Osteoblast (primary cell): ENCODE measurements around the gene CNOT6. TPM values are rescaled to one million over a fixed set of nuclear protein-coding genes. Genes with fewer than 3 reads are reported as not detected.

Experiments
- DNase-seq: peaks from one replicate; pipeline ENCODE4 v3.0.0; 2011; ENCODE audit warnings: low spot score, mixed read lengths; ENCODE audit not compliant: insufficient read length; ENCODE audit errors: missing footprints
- H2AFZ ChIP-seq: 2 replicates; pipeline ENCODE4 v1.6.0; 2011; ENCODE audit warnings: mild to moderate bottlenecking, low read length
- H3K27ac ChIP-seq: 2 replicates; pipeline ENCODE4 v1.5.1; 2011; ENCODE audit warnings: mild to moderate bottlenecking, low read depth, low read length, moderate library complexity
- H3K27me3 ChIP-seq: 2 replicates; pipeline ENCODE4 v1.6.0; 2012; ENCODE audit warnings: mild to moderate bottlenecking, control low read depth, inconsistent platforms, low read length, moderate library complexity; ENCODE audit not compliant: insufficient read depth
- H3K36me3 ChIP-seq: 2 replicates; pipeline ENCODE4 v1.5.1; 2011; ENCODE audit warnings: mild to moderate bottlenecking, low read length, control low read depth, moderate library complexity; ENCODE audit not compliant: insufficient read depth
- H3K4me1 ChIP-seq: 2 replicates; pipeline ENCODE4 v1.5.1; 2011; ENCODE audit warnings: mild to moderate bottlenecking, low read length, control low read depth, moderate library complexity; ENCODE audit not compliant: insufficient read depth
- H3K4me2 ChIP-seq: 2 replicates; pipeline ENCODE4 v1.6.0; 2011; ENCODE audit warnings: mild to moderate bottlenecking, low read length; ENCODE audit not compliant: insufficient read depth
- H3K4me3 ChIP-seq: fragments of 200-600 bp; sonication (generic); 3 replicates; pipeline ENCODE4 v1.5.1; 2012; ENCODE audit warnings: mild to moderate bottlenecking, low read length, inconsistent platforms; ENCODE audit not compliant: insufficient read depth
- H3K79me2 ChIP-seq: 2 replicates; pipeline ENCODE4 v1.6.0; 2012; ENCODE audit warnings: mild to moderate bottlenecking, low read length, control low read depth, inconsistent platforms; ENCODE audit not compliant: insufficient read depth
- H3K9me3 ChIP-seq: 2 replicates; pipeline ENCODE4 v1.5.1; 2011; ENCODE audit warnings: low read depth, low read length, control low read depth
- H4K20me1 ChIP-seq: 2 replicates; pipeline ENCODE4 v1.6.0; 2012; ENCODE audit warnings: mild to moderate bottlenecking, low read length, control low read depth; ENCODE audit not compliant: insufficient read depth
- CTCF ChIP-seq: IDR thresholded peaks from 2 replicates; pipeline ENCODE4 v1.5.1; 2011; ENCODE audit warnings: mild to moderate bottlenecking, low read depth, low read length, moderate library complexity; ENCODE audit errors: extremely low read depth
- total RNA-seq: library from RNA; depleted of rRNA; stranded (reverse); fragments of >200 nt; gene quantifications from 2 replicates; pipeline ENCODE4 v1.2.3, GENCODE V29; 2012

The CNOT6 gene
- total RNA-seq, 1 donor: 8.3 TPM

DNA sequence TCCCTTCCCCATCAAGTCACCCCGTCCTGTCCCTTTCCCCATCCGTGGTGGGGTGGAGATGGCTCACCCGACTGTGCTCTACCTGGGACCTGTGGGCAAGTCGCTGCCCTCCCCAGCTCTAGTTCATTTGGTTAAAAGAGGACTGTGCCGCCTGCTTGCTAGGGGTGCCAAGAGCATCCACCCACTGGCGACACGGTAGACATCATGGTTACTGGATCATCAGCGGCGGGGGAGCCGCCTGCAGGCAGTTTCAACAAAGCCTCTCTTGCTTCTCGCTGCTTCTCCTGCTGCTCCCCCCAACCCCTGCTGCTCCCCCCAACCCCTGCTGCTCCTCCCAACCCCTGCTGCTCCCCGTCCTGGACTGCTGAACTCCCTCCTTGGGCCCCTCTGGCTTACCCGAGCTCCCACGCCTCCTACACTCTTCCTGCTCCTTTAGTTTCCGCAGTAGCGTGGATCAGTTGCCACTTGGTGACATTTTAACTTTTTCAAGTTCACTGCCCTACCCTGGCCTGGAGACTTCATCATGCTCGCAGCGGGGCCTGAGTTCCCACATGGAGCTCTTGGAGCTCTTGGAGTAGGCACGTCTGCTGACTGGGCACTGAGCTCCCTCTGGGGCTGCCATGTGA is 119.1 kb downstream of the CNOT6 start:
- Histone ChIP-seq H3K9me3 (no peaks in the 10 kb centered on the region), H2AFZ (no peak overlapping the region), H3K4me2 (no peak overlapping the region), H3K4me1 (no peaks in the 10 kb centered on the region), H3K79me2 (no peaks in the 10 kb centered on the region), H3K27me3 (no peaks in the 10 kb centered on the region), H3K36me3 (no peaks in the 10 kb centered on the region), H3K27ac (no peak overlapping the region), H4K20me1 (no peaks in the 10 kb centered on the region), H3K4me3 (no peak overlapping the region)
- DNase-seq: no peak
- no peak for TF ChIP-seq CTCF

DNA sequence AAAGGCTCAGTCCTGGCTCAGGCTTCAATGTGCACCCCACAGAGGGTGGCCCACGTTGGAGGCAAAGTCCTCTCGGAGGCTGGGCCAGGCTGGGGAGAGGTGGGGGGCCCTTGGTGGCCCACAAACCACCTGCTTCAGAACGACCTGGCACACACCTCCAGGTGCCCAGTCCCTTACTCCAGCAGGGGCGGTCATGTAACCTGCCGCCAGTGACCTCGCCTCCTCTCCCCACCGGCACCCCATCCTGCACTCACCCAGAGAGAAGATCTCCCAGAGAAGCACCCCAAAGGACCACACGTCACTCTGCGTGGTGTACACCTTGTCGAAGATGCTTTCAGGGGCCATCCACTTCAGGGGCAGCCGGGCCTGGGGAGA is 119.6 kb downstream of the CNOT6 start:
- Histone ChIP-seq H3K9me3 (no peaks in the 10 kb centered on the region), H3K27me3 (no peaks in the 10 kb centered on the region), H2AFZ (no peak overlapping the region), H4K20me1 (no peaks in the 10 kb centered on the region), H3K27ac (no peak overlapping the region), H3K36me3 (no peaks in the 10 kb centered on the region), H3K4me2 (no peak overlapping the region), H3K4me1 (no peaks in the 10 kb centered on the region), H3K79me2 (no peaks in the 10 kb centered on the region), H3K4me3 (no peak overlapping the region)
- no peak for TF ChIP-seq CTCF
- no peak for DNase-seq

GRCh38 chr5:180618487-180618828 is 124.3 kb downstream of the CNOT6 start:
- Histone ChIP-seq H3K27me3 (no peaks in the 10 kb centered on the region), H3K36me3 (no peaks in the 10 kb centered on the region), H2AFZ (no peak overlapping the region), H3K27ac (no peak overlapping the region), H3K79me2 (no peaks in the 10 kb centered on the region), H3K9me3 (no peaks in the 10 kb centered on the region), H3K4me3 (peak overlapping the region; percentile 49), H3K4me2 (peak overlapping the region; percentile 69), H4K20me1 (no peaks in the 10 kb centered on the region), H3K4me1 (no peaks in the 10 kb centered on the region)
- DNase-seq: no peak
- no peak for TF ChIP-seq CTCF

DNA sequence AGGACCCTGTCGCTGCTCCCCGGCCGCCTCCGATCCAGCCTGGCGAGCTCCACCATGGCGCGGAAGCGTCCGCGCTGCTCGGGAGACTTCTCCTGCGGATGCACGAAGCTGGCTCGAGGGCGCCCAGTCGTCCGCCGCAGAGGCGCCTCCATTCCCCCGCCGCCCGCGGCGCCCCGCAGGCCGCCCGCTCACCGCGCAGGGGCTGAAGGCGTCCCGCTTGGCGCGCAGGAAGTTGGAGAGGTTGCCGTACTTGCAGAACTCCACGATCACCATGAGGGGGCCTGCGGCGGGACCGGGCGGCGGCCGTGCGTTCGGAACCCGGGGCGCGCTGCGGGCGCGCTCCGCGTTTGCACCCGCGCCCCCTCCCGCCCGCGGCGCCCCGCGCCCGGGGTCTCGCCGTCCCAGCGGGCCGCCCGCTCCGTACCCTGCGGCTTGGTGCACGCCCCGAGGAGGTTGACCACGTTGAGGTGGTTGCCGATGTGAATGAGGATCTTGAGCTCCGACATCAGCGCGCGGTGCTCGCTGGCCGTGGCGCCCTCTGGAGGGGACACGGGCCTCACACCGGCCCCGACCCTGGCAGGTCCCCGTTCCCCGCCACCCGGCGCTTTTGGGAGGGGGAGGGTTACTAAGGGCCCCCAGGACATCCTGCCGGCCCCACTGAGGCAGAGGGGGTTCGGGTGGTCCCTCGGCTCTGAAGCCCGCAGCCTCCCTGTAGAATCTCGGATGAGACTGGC is 124.8 kb downstream of the CNOT6 start:
- Histone ChIP-seq H4K20me1 (no peaks in the 10 kb centered on the region), H3K4me3 (peak overlapping the region; percentile 49), H3K4me1 (no peaks in the 10 kb centered on the region), H3K9me3 (no peaks in the 10 kb centered on the region), H3K27ac (no peak overlapping the region), H3K4me2 (peak overlapping the region; percentile 69), H3K79me2 (no peaks in the 10 kb centered on the region), H3K36me3 (no peaks in the 10 kb centered on the region), H3K27me3 (no peaks in the 10 kb centered on the region), H2AFZ (no peak overlapping the region)
- peak; percentile 99 for DNase-seq
- TF ChIP-seq CTCF: peak; percentile 23
